GM18502 (cell line): ENCODE measurements around the gene ZSCAN26.
"Not testable (repeated sequence)": the region's sequence is repeated elsewhere in the genome, so short reads cannot be mapped to it uniquely, and the experiment has no call there.

ENCODE experiments used
- ATAC-seq: cut with Tn5 transposase; IDR thresholded peaks from one replicate; pipeline ENCODE4 v1.9.1; 2021; ENCODE audit warnings: mild to moderate bottlenecking; ENCODE audit not compliant: unreplicated experiment, poor library complexity

The ZSCAN26 gene

DNA sequence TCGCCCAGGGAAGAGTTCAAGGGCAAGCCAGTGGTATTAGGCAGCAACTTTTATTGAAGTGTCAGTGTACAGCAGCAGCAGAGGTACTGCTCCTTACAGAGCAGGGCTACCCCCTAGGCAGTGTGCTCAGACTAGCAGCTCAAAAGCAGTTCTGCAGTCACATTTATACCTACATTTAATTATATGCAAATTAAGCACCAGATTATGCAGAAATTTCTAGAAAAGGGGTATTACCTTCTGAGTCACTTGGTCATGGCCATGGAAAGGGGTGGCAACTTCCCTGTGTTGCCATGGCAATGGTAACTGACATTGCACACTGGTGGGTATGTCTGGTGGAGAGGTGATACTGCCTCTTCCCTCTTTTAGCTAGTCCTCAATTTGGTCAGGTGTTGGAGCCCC lies 12.8 kb upstream of the ZSCAN26 start:
- no peak for ATAC-seq

DNA sequence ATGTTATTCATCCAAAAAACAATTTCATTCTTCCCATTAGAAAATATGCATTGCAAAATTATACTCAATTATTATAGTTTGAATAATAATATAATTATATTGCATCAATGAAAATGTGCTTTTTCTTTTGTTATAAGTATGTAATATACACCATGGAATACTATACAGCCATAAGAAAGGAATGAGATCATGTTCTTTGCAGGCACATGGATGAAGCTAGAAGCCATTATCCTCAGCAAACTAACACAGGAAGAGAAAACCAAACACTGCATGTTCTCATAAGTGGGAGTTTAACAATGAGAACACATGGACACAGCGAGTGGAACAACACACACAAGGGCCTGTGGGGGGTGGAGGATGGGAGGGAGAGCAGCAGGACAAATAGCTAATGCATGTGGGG lies 9.9 kb upstream of the ZSCAN26 start:
- no peak for ATAC-seq

DNA sequence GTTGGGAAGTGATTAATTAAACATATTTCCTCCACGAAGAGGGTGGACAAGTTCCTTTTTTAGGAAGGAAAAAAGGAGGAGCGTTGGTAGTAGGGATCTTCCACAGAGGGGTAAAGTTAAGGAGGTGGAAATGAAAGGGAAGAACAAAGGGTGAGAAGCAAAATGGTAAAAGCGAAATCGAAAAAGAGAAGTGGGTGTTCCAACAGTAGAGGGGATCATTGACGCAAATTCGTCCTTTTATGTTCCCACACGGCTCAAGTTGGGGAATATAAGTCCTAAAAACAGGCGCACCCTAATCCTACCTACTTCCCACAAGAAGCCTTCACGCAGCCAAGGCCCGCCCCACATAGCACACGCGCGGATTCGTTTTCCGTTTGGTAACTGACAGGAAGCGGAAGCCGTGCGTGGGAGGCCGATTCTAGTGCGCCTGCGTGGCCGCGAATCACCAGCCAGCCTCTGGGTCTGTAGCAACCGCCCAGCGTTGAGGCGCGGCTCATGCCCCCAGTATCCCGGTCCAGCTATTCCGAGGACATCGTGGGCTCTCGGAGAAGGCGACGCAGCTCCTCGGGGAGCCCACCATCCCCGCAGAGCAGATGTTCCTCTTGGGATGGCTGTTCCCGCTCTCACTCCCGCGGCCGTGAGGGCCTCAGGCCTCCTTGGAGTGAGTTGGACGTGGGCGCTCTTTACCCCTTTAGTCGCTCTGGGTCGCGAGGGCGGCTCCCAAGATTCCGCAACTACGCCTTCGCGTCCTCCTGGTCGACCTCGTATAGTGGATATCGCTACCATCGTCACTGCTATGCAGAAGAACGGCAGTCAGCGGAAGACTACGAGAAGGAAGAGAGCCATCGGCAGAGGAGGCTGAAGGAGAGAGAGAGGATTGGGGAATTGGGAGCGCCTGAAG lies 7.8 kb upstream of the ZSCAN26 start, which contains the start of gene NKAPL:
Gene NKAPL (plus strand): TSS at position 421 of the 901 bp plus-strand sequence. CDS start 75 bp downstream, at position 496.
- ATAC-seq: no peak

DNA sequence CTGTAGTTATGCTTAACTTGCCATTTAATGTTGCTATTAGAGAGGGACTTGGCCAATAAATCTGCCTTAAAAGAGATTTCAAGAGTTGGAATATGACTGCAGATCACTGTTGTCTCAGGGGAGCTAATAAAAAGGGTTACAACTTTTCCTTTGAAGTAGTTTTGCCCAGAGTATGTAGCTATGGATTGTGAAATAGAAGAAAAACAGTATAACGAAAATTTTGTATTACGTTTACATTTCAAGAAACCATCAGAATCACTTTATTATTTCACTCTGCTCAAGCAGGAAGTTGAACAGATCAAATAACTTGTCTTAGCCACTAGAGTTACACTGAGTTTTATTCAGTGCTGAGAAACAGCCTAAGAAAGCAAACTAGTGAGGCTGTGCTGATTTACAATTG lies 3.0 kb upstream of the ZSCAN26 start:
- no peak for ATAC-seq

DNA sequence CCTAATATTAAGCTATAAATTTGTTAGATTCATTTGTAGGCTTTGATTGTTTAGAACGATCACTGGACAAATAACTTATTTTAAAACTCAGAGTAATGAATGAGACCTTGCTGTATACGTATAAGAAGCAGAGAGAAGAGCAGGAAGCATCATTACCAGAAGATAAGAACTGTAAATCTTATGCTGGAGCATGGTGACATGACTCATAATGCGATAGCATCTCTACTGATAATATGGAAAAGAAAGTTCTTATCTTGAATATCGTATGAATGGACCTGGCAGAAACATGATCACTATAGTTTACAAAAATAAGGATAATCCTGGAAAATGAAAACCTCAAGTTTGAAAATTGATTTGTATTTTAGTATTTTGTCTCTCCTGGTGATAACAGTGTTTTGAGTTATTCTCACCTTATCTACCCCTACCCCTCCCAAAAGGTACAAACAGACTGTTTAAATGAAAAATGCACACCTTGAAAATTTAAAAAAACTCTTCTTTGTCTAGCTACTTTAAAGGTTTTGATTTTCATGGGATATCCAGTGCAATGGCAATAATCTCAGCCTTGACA lies 2.0 kb upstream of the ZSCAN26 start:
- ATAC-seq: no peak

DNA sequence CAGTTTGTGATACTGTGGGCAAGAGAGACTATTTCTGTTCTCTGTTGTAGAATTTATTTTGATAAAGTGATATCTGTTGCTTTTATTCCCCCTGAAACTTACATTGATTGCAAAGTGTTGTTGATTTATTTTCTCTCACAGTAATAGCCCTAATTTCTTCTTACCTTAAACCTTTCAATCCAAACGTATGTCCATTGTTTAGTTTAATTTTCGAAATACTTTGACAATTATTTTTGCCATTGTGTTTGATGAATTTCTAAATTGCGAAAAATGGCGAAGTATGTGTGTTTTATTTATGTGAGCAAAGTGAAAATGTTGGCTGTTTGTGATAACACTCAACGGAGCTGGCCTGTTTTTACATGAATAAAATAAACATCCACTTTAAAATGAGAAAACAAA lies 381 bp upstream of the ZSCAN26 start:
- ATAC-seq: no peak

DNA sequence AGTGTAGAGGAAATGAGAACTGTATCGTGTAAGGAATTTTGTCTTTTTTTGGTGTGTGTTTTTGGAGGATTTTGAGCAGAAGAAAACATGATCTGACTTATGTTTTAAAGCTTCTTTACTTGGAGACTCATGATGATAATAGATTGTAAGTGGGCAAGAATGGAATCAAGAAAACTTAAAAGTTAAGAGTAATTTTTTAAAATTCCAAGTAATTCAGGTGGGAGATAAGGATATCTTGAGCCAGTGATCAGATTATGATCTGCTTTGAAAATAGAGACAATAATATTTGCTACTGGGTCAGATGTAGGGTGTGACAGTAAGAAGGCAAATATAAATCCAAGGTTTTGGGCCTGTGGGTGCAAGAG lies 734 bp downstream of the ZSCAN26 start:
- no peak for ATAC-seq

DNA sequence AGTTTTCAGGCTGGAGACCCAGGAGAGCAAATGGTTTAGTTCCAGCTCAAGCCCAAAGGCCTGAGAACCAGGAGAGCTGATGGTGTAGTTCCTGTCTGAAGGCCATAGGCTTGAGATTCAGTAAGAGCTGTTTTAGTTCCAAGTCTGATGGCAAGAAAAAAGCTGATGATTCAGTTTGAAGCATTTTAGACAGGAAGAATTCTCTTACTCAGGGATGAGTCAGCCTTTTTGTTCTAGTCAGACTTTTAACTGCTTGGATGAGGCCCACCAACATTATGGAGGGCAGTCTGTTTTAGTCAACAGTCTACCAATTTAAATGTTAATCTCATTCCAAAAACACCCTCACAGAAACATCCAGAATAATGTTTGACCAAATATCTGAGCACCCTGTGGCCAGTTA lies 2.5 kb downstream of the ZSCAN26 start:
- no peak for ATAC-seq

DNA sequence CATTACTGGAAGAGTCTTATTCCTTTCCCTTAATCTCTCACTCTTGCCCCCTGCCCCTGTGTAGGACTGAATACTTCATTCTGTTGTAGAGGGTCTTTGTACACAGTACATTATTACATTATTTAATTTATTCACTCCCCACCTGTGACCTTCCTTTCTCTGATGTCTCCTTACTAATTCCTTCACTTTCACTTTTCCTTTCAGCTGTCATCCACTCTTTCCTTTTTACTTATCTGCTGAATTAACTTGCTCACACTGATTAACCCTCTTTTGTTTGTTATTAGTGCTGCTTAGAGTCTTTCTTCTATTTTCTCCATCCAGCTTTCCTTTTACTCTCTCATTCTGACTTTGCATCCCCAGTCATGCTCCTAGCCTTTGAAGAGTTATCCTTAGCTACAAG lies 7.9 kb downstream of the ZSCAN26 start:
- no peak for ATAC-seq

DNA sequence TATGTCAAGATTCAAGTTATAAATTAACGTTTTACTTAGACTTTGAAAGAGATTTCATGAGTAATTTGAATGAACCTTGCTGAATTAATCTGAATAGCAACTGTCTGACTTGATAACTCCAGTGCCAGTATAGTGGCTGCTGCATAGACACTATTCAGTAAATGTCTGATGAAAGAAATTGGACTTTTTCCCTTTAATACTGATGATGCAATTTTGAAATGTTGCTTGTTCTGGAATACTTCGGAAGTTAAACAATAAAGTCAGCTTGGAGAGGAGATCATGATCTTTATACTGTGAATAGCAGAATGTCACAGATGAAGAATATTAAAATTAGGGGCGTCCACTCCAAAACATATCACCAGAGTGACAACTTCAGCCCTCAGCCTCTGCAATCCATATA lies 10.8 kb downstream of the ZSCAN26 start:
- ATAC-seq: no peak

DNA sequence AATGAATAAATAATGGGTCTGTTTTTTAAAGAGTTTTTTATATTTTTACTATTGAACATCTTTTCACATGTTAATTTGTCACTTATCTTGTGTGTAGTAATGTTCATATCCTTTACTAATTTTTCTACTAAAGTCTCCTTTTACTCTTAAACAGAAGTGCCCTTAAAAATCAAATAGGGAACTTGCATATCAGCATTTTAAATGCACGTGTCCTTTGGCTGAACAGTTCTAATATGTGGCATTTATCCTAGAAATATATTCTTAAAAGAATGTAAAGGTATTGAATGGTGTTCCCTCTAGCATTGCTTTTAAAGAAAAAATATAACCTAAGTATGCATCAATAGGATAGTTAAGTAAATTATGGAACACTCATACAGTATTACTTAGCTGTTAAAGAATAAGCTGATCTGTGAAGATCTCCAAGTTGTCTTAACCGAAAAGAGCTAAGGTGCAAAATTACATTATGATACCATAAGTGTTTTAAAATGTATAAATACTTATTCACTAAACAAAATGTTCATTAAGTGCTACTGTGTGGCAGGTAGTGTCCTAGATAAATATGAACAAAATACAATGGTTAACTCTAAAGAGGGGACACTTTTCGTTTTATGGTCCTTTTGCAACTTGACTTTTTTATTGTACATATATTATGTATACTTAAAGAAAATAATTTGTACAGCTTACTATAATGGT lies 13.8 kb downstream of the ZSCAN26 start:
- no peak for ATAC-seq

DNA sequence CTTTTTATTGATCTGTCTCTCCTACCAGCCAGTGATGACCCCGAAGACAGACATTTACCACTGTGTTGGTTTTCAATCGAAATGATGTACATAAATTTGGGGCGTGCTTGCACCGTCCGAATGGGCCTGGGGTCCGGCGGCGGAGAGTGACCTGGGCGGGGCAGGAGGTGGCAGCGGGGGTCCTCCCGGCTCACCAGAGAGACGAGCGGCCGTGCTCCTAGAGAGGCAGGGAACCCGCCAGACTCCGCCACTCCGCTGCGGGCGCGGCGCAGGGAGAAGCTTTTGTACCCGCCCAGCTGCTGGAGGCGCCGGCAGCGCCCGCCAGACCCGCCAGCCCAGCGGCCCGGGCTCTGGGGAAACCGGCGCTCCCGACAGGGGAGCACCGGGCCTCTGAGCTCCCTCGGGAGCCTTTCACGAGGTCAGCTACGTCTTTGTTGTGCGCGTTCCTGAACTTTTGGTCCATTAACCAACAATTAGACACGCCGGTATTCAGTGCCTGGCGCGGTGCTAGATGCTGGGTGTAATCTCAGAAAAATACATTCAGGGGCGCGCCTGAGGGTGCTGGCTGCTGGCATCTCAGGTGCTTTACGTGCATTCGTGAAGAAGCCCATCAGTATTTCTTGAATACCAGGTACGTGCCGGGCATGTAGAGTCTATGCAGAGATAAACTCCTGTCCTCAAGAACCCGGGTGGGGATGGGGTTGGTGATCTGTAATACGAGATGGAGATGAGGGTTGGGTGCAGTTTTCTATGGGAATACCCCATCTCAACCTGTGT lies 14.5 kb downstream of the ZSCAN26 start, which contains the start of gene PGBD1:
Gene PGBD1 (plus strand): TSS at position 285 of the 777 bp plus-strand sequence. CDS start 2,242 bp downstream, outside the sequence.
- peak; percentile 90 for ATAC-seq

DNA sequence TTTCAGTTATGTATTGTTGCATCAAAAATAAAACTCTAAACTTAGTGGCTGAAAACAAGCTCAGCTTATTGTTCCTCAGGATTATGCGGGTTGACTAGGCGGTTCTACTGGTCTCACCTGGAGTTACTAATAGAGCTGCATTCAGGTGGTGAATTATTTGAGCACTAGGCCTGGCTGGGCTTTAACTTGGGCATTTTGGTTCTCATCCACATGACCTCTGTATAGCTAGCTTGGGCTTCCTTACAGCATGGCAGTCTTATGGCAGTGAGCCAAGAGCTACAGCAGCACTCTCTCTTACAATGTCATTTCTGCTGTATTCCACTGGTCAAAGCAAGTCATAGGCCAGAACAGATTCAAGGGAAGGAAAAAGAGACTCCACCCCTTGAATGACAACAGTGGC lies 16.0 kb downstream of the ZSCAN26 start:
- no peak for ATAC-seq

DNA sequence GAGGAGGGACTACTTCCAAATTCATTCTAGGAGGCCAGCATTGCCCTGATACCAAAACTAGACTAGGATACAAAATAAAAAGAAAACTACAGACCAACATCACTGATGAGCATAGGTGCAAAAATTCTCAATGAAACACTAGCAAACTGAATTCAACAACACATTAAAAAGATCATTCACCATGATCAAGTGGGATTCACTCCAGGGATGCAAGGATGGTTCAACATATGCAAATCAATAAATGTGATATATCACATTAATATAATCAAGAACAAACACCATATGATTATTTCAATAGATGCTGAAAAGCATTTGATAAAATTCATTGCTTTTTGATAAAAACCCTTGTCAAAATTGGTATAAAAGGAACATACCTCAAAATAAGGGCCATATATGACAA lies 24.6 kb downstream of the ZSCAN26 start:
- no peak for ATAC-seq

DNA sequence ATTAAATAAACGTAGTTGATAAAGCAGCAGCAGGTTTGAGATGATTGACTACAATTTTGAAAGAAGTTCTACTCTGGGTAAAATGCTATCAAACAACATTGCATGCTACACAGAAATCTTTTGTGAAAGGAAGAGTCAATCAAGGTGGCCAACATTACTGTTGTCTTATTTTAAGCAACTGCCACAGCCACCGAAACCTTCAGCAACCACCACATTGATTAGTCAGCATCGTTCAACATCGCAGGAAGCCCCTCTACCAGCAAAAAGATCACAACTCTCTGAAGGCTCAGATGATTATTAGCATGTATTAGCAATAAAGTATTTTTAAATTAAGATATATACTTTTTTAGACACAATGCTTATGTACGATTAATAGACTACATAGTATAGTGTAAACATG lies 28.4 kb downstream of the ZSCAN26 start:
- no peak for ATAC-seq

DNA sequence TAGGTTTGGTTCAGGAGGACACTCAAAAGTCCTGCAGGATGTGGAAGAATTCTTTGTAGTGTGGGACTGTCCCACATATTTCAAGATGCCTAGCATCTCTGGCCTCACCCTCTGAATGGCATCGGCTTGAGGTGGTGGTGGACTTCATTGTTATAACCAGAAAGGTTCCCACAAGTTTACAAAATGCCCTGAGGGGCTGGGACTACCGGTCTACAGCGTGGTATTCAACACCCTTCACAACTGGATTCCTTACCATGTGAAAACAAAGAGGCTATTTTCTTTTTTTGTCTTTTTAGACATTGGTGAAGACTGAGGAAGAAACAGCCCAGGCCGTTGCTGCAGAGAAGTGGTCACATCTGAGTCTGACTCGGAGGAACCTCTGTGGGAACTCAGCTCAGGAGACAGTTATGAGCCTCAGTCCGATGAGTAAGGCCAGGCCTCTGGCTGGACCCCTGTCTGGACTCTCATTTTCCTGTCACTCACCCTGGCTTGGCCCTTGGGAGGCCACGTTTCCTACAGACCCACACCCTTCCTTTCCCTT lies 29.6 kb downstream of the ZSCAN26 start:
- ATAC-seq: no peak

DNA sequence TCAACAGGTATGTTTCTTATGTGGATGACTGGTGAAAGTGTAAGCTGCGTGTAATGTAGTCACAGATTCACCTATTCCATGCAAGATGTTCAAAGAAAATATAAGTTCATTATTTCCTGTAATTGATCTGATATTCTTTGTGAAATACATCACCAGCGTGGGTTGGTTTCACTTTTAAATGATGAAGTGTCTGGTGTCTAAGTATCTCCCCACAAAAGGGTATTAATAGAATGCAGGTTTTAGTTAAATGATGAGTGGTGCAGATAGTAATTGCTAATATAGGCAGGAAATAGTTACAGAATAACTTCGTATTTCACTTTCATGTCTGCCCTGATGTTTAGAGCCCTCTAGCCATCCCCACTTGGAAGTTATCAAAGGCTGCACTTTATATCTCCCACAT lies 36.6 kb downstream of the ZSCAN26 start:
- peak; percentile 89 for ATAC-seq

DNA sequence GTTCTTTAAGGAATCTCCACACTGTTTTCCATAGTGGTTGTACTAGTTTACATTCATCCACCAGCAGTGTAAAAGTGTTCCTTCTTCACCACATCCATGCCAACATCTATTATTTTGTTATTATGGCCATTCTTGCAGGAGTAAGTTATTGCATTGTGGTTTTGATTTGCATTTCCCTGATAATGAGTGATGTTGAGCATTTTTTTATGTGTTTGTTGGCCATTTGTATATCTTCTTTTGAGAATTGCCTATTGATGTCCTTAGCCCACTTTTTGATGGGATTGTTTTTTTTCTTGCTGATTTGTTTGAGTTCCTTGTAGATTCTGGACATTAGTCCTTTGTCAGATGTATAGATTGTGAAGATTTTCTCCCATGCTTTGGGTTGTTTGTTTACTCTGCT lies 39.4 kb downstream of the ZSCAN26 start:
- ATAC-seq: not testable (repeated sequence)

DNA sequence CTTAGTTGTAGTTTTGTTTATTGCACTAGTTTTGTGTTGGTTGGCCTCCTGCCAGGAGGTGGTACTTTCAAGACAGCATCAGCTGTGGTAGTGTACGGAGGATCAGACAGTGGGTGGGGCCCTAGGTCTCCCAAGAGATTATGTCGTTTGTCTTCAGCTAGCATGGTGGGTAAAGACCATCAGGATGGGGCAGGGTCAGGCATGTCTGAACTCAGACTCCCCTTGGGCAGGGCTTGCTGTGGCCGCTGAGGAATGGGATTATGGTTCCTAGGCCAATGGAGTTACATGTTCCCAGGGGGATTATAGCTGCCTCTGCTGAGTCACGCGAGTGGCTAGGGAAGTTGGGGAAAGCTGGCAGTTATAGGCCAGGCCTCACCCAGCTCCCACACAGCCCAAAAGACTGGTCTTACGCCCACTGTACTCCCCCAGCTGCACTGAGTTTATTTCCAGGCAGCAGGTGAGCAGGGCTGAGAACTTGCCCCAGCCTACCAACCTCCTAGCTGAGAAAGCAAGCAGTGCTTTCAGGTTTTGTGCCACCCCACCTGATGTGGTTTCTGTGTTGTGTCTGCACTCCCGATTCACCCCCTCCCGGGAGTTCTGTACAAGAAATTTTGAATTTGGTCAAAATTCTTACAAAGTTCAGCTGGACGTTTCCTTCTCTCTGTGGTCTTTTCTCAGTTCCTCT lies 44.3 kb downstream of the ZSCAN26 start:
- ATAC-seq: no peak

DNA sequence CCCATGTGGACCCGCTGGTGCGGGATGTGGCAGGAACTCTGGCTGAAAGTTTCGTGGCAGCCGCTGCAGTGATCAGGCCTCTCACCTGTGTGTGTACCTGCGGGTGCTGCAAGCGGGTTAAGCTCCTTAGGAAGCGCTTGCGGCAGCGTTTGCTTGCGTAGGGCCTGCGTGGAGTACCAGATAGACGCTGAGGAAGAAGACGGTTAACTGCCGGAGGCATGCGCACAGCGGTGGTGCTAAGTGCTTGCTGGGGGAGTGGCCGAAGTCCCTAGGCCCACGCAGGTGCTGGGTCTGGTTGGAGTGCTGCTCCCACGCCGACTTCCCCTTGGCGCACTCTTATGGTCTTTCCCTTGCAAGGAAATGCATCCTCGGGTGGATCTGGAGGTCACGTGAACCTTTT lies 46.0 kb downstream of the ZSCAN26 start:
- ATAC-seq: no peak
